GM10847 (cell line): Measurements from ENCODE around the gene C16orf86.

Experiments
- POLR2A ChIP-seq: IDR thresholded peaks from 2 replicates; pipeline ENCODE4 v1.6.1; 2011; ENCODE audit not compliant: insufficient read length; ENCODE audit errors: extremely low read depth

Gene C16orf86

DNA sequence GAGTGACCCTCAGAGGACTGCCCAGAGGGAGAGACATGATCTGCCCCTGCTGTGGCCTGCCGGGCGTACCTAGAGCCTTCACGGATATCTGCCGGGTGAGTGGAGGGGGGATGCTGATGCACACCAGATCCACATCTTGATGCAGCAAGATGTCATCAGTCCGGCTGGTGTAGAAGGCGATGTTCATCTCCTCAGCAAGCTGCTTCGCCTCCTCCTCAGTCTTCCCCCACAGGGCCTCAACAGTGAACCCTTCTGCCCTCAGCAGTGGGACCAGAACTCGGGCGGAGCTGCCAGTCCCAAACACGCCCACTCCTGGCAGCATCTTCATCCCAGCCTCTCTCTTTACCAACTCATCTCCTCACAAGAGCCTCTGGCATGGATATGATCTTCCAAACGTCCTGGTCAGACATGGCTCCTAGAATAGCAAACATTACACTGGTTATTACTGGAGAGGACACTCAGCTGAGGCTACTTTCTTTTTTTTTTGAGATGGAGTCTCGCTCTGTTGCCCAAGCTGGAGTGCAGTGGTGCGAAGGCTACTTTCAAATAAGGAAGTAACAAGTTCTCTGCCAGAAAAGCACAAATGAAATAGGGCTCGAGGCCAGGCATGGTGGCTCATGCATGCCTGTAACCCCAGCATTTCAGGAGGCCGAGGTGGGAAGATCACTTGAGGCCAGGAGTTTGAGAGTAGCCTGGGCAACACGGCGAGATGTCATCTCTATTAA, 18.9 kb downstream of the C16orf86 start:
- no peak for TF ChIP-seq POLR2A

DNA sequence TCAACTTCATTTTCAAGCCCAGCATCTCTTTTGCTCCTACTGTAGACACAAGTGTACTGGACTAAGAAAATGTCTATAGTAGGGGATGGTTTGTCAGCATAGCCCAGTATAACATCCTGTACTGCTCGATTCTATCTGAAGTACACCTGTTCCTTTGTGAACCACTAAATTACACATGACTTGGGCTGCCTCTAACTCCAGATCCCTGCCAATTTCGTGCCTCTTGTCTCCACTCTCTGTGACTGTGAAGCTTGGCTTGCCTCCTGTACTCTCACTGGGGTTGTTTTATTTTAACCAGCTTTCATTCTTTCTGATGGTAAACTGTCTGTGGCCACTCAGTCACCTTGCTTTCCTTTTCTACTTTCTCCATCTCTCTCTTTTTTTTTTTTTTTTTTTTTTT, 28.0 kb downstream of the C16orf86 start:
- TF ChIP-seq POLR2A: no peak

DNA sequence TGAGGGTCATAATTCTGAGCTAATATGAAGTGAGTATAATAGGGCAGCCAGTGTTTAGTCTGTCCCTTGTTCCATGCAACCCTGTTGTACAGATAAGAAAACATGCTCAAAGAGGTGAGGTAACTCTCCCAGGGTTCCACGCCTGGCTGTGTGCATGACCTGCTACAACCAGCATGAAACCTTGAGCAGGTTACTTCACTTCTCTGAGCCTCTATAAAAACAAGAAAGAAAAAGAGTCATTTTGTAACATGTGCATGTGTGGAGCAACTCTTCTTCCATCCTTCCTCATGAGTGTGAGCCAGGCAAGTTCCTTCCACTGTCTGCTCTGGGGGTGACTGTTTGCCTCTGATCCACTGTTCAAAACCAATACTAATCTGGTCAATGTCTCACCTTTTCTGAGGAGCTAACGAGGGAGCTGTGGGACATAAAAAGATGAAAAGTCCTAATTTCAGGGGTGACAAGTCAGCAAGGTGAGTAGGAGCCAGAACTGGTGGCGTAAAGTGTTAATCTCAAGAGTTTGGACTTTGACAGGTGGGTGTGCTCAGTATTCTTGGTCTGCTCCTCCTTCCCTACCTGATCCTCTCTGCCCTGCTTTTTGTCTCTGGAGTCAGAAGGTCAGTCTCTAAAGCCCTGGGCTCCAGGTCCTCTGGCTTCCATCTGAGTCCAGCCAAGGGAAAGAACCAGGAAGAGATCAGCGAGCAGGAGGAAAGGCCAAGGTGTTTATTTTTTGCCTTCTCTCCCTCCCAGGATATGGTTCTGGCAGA, 31.0 kb downstream of the C16orf86 start:
- no peak for TF ChIP-seq POLR2A

DNA sequence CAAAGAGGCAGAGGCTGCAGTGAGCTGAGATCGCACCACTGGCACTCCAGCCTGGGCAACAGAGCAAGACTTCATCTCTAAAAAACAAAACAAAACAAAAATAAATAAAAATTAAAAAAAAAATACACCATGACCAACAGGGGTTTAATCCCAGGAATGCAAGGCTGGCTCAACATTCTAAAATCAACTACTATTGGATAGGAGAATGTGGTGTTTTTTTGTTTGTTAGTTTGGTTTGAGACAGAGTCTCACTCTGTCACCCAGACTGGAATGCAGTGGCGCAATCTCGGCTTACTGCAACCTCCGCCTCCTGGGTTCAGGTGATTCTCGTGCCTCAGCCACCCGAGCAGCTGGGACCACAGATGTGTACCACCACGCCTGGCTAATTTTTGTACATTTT, 32.7 kb downstream of the C16orf86 start:
- TF ChIP-seq POLR2A: no peak

DNA sequence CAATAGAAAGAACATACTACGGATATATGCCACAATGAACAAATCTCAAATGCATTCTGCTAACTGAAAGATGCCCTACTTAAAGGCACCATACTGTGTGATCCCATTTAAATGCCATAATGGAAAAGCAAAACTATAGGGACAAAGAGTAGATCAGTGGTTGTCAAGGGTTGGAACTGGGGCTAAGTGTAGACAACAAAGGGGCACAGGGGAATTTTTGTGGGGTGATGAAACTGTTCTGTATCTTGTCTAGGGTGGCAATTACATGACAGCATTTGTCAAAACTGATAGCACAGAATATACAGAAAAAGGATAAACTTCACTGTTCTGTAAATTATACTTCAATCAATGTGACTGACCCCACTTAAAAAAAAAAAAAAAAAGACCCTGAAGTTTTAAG, 34.8 kb downstream of the C16orf86 start:
- no peak for TF ChIP-seq POLR2A

DNA sequence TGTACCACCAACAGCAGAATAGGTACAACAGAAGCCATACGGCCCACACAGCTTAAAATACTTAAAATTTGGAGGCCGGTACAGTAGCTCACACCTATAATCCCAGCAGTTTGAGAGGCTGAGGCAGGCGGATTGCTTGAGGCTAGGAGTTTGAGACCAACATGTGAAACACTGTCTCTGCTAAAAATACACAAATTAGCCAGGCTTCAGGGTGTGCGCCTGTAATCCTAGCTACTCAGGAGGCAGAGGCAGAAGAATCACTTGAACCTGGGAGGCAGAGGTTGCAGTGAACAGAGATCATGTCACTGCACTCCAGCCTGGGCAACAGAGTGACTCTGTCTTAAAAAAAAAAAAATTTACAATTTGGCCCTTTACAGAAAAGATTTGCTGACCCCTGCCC, 35.5 kb downstream of the C16orf86 start:
- TF ChIP-seq POLR2A: no peak

DNA sequence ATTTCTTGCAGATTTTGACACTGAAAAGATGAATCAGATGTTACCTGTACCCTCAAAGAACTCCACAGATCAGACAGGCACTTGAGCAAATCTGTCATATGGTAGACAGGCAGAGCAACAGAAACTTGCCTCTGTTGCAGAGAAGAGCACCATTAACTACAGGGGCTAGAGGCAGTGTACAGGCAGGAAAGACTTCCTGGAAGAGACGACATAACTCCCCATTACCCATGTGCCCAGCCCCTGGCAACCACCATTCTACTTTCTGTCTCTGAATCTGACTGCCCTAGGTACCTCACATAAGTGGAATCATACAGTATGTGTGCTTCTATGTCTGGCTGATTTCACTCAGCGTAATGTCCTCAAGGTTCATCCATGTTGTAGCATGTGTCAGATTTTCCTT, 37.0 kb downstream of the C16orf86 start:
- TF ChIP-seq POLR2A: no peak

DNA sequence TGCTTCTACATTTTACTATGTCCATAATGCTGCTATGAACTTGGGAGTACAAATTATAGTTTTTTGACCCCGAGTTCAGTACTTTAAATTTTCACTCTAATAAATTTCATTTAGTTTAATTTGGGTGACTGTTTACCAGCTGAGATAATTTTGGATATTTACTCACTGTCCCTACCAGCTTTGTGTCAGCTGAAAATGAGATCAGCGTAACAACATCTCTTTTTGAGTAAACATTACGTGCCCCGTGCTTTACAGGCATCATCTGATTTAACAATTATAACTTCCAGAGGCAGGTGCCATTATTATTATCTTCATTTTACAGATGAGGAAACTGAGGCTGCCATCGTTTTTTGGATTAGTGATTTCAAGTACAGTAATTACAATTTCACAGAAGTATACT, 37.5 kb downstream of the C16orf86 start:
- no peak for TF ChIP-seq POLR2A

DNA sequence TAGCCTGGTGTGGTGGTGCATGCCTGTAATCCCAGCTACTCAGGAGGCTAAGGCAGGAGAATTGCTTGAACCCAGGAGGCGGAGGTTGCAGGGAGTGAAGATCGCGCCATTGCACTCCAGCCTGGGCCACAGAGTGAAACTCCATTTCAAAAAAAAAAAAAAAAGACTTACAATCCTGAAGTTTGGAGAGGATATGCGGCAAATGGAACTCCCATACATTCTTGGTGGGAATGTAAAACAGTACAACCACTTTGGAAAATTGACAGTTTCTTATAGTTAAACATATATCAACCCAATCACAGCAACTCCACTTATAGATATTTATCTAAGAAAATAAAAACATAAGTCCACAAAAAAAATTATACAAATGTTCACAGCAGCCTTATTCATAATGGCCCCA, 40.6 kb downstream of the C16orf86 start:
- TF ChIP-seq POLR2A: no peak

DNA sequence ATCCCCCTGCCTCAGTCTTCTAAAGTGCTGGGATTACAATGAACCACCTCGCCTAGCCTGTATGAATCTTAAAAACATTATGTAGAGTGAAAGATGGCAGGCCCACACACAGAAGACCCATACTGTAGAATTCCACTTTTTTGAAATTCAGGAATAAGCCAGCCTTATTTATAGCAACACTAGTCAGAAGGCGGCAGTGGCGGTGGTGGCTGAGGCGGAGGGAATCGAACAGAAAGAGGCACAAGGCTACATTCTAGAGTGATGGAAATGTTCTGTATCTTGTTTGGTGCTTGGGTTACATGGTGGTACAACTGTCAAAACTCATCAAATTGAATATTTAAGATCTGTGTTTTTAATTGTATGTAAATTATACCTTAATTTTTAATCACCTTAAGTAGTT, 41.2 kb downstream of the C16orf86 start:
- TF ChIP-seq POLR2A: no peak

DNA sequence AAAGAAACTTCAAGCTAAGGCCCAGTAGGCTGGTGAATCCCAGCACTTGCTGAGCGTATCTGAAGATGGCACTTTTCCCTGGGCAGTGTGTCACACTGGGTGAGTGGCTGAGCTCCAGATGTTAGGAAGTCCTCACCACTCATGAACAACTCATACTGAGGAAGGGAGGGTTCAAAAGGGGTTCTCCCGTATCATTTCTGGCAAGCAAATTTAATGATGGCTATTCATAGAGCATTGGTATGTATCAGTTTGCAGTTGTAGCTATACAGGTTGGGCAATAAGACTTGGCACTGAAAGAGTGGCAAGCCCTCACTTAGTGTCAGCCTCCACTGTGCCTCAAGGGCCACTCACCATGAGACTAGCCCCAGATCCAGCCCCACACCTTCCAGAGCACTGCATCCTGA, 41.8 kb downstream of the C16orf86 start:
- TF ChIP-seq POLR2A: no peak

DNA sequence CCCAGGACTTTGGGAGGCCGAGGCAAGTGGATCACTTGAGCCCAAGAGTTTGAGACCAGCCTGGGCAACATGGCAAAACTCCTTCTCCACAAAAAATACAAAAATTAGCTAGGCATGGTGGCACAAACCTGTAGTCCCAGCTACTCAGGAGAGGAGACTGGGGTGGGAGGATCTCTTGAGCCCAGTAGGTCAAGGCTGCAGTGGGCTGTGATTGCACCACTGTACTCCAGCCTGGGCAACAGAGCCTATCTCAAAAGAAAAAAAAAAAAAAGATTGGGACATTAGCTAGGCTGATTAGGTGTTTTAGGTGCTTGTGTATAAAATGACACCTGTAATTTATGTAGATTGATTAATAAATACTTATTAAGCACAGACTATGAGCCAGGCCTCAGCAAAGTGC, 42.4 kb downstream of the C16orf86 start:
- TF ChIP-seq POLR2A: no peak

DNA sequence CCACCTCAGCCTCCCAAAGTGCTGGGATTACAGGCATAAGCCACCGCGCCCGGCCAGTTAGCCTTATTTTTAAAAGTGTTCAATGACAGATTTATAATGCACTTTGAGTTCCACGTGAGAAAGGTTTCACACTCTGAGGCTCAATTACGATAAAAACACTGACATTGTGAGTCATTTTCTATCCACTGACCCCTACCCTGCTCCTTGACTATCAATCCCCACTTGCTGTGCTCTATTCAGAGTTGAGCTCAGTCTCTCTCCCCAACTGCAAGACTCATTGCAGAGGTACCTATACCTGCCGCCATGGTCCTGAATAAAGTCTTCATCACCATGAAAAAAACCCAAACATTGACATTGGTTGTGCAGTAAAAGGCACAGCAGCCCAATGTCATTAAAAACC, 44.0 kb downstream of the C16orf86 start:
- TF ChIP-seq POLR2A: no peak

DNA sequence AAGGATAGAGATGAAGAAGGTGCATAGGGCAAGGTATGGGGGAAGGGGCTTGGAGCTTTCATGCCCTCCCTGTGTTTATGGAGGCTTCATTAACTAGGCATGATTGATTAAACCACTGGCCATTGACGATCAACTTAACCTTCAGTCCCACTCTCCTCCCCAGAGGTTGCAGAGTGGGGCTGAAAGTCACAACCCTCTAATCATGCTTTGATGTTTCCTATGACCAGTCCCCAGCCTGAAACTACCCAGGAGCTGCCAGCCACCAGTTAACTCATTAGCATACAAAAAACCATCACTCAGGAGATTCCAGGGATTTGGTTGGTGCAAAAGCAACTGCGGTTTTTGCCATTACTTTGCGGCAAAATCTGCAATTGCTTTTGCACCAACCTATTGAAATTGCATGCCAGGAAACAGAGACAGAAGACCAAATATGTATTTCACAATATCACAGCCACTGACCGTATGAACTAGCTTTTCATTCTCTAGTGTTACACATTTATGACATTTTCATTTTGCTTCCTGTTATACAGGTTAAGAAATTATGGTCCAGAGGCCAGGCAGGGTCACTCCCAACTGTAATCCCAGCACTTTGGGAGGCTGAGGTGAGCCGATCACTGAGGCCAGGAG, 47.1 kb downstream of the C16orf86 start:
- TF ChIP-seq POLR2A: no peak

DNA sequence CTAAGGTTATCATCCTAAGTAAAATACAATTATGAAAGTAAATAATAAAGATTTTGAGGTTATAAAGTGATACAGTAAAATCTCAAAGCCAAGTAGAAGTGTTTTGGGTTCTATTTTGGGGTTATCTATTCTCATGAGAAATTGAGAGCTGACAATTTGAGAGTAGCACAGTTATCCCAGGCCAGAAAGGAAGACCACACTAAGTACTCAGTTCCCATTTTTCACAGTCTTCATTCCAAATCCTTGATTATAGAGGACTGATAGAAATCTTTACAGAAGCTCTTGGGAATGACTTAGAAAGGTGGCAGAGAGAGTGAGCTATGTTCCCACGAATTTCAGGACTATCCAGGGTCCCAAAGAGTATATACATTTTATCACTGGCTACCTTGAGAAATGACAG, 47.9 kb downstream of the C16orf86 start:
- TF ChIP-seq POLR2A: no peak

DNA sequence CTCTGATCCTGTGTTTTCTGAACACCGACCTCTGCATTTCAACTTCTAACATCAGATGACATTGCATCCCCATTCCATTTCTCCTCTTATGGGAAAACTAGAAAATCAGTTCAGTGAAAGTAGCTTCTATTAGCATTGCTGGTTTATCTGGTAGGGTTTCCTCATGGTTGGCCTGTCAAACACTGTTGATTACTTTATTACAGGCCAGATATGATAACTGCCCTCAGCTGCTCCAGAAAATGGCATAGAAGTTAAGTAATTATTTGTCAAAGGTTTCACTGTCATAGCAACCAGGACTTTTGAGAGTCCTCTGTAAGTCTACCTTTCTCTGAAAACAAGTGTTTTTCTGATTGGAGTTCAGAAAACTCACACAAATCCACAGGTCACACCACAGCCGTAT, 49.5 kb downstream of the C16orf86 start:
- no peak for TF ChIP-seq POLR2A
